Panc1 (cell line): ENCODE measurements around the gene ATXN7L1. TPM values are rescaled to one million over a fixed set of nuclear protein-coding genes. Genes with fewer than 3 reads are reported as not detected.

ENCODE experiments used
- ATAC-seq: fragments of 200-7000 bp; cut with Tn5 transposase; 2 replicates; pipeline ENCODE4 v1.9.1; 2020; ENCODE audit warnings: mild to moderate bottlenecking, moderate library complexity
- BruUV-seq: library from RNA; stranded (reverse); fragments of 400-500 nt; replicated peaks from 2 replicates; lab custom pipeline; 2021; lab: Mats Ljungman, UMichigan
- CTCF ChIA-PET: fragments of 300-600 bp; sonication (Branson Sonifier 250); formaldehyde crosslinking; loops from one replicate; lab custom pipeline; 2022; ENCODE audit warnings: antibody characterized with exemption; lab: Charles Lee
- POLR2A ChIA-PET: fragments of 300-600 bp; sonication (Branson Sonifier 250); formaldehyde crosslinking; loops from one replicate; lab custom pipeline; 2022; ENCODE audit warnings: antibody characterized with exemption; lab: Charles Lee
- DNase-seq: peaks from one replicate; pipeline ENCODE4 v3.0.0-alpha.2; 2010; ENCODE audit warnings: low read depth, low spot score
- H3K27ac ChIP-seq: 2 replicates; pipeline ENCODE4 v1.5.1; 2011; ENCODE audit warnings: mild to moderate bottlenecking, low read length, inconsistent platforms
- H3K27me3 ChIP-seq: fragments of 200-500 bp; sonication (Bioruptor generic); 2 replicates; pipeline ENCODE4 v1.6.0; 2014; ENCODE audit warnings: low read length, inconsistent platforms; ENCODE audit not compliant: control insufficient read depth, insufficient read depth
- H3K36me3 ChIP-seq: fragments of 200-500 bp; sonication (Bioruptor generic); 2 replicates; pipeline ENCODE4 v1.5.1; 2014; ENCODE audit warnings: inconsistent platforms, mild to moderate bottlenecking, low read length, moderate library complexity; ENCODE audit not compliant: control insufficient read depth, insufficient read depth
- H3K4me1 ChIP-seq: 2 replicates; pipeline ENCODE4 v1.5.1; 2011; ENCODE audit warnings: inconsistent platforms, mild to moderate bottlenecking, low read length, moderate library complexity; ENCODE audit not compliant: control insufficient read depth, insufficient read depth
- H3K4me3 ChIP-seq, 2 experiments: 2 replicates each; pipeline ENCODE4 v1.5.1; 2011 to 2012; ENCODE audit warnings: low read depth in 2 of 2, low read length in 2 of 2, mild to moderate bottlenecking in 2 of 2, inconsistent platforms in 1 of 2, moderate library complexity in 1 of 2
- H3K9me3 ChIP-seq: fragments of 200-500 bp; sonication (Bioruptor generic); 2 replicates; pipeline ENCODE4 v1.5.1; 2014; ENCODE audit warnings: low read depth, mild to moderate bottlenecking, inconsistent platforms, low read length, moderate library complexity; ENCODE audit not compliant: control insufficient read depth, insufficient read depth
- CTCF ChIP-seq: fragments of 450-650 bp; IDR thresholded peaks from 2 replicates; pipeline ENCODE4 v1.5.1; 2017; ENCODE audit warnings: mild to moderate bottlenecking
- POLR2AphosphoS5 ChIP-seq: IDR thresholded peaks from 2 replicates; pipeline ENCODE4 v1.6.1; 2012; ENCODE audit warnings: mild to moderate bottlenecking, low read depth, low read length, moderate library complexity
- REST ChIP-seq, 2 experiments: IDR thresholded peaks; 2 replicates each; pipeline ENCODE4 v1.6.1; 2011 to 2012; ENCODE audit warnings: low read depth in 2 of 2, control low read depth in 1 of 2, low read length in 1 of 2, mild to moderate bottlenecking in 1 of 2, moderate library complexity in 1 of 2; ENCODE audit not compliant: insufficient read depth in 1 of 2
- SIN3A ChIP-seq: IDR thresholded peaks from 2 replicates; pipeline ENCODE4 v1.6.1; 2012; ENCODE audit warnings: low read depth, mild to moderate bottlenecking, low read length, moderate library complexity, borderline replicate concordance; ENCODE audit not compliant: insufficient read depth
- TCF7L2 ChIP-seq: IDR thresholded peaks from 2 replicates; pipeline ENCODE4 v1.6.1; 2011; ENCODE audit warnings: mild to moderate bottlenecking, low read depth, low read length, inconsistent platforms
- in situ Hi-C: cut with HindIII; loops from 2 replicates; pipeline ENCODE4 v1.10.0; 2016; ENCODE audit warnings: low sequenced_read_pairs, low pct_unique_long_range_greater_than_20kb
- intact Hi-C: fragments of 100-400 bp; cut with micrococcal nuclease; formaldehyde crosslinking; loops from one replicate; pipeline ENCODE4 v1.10.0; 2022; ENCODE audit not compliant: unreplicated experiment
- total RNA-seq: library from RNA; stranded (reverse); gene quantifications from one replicate; pipeline ENCODE4 v1.2.1, GENCODE V29; 2021; ENCODE audit not compliant: unreplicated experiment

ATXN7L1 gene
- total RNA-seq, 1 experiment from 2014 or later = 10.8 TPM

- in situ Hi-C loops = no loop called here
- Histone ChIP-seq H3K27ac (no peak overlapping the region), H3K4me3 (no peak overlapping the region), H3K27me3 (no peaks in the 10 kb centered on the region), H3K9me3 (no peaks in the 10 kb centered on the region), H3K36me3 (no peaks in the 10 kb centered on the region), H3K4me1 (0 out of 2 replicates have a peak, but pooled peaks cover 7% of the 10 kb centered on the region)
- ChIA-PET POLR2A (no interaction called here), CTCF (no interaction called here)
- BruUV-seq = no TSS peak
- no peak for DNase-seq
- TF ChIP-seq REST (IDR thresholded peaks at IDR 0.05; ENCODE audit: insufficient read depth in 1 of 2, low read depth in 2 of 2, low read length in 1 of 2) (no peak), SIN3A (no peak), CTCF (no peak), TCF7L2 (no peak), POLR2AphosphoS5 (no peak)
- no peak for ATAC-seq
- intact Hi-C loops = no loop called here
Measured at GRCh38 chr7:105820363-105821066, 55.9 kb downstream of the ATXN7L1 start.

DNA sequence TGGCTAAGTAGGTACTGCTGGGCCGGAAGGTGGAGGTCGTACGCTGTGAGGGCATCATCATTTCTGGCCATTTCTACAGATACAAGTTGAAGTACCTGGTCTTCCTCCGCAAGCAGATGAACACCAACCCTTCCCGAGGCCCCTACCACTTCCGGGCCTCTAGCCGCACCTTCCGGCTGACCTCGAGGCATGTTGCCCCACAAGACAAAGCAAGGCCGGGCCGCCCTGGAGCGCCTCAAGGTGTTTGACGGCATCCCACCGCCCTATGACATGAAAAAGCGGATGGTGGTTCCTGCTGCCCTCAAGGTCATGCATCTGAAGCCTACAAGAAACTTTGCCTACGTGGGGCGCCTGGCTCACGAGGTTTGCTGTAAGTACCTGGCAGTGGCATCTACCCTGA lies 56.8 kb downstream of the ATXN7L1 start:
- ChIA-PET POLR2A (no interaction called here), CTCF (no interaction called here)
- TF ChIP-seq CTCF (no peak), SIN3A (no peak), POLR2AphosphoS5 (no peak), REST (IDR thresholded peaks at IDR 0.05; ENCODE audit: insufficient read depth in 1 of 2, low read depth in 2 of 2, low read length in 1 of 2) (no peak), TCF7L2 (no peak)
- in situ Hi-C loops (no loop called here), intact Hi-C loops (no loop called here)
- DNase-seq = no peak
- ATAC-seq = no peak
- Histone ChIP-seq H3K9me3 (no peaks in the 10 kb centered on the region), H3K36me3 (no peaks in the 10 kb centered on the region), H3K4me3 (no peak overlapping the region), H3K4me1 (0 out of 2 replicates have a peak, but pooled peaks cover 7% of the 10 kb centered on the region), H3K27ac (no peak overlapping the region), H3K27me3 (no peaks in the 10 kb centered on the region)
- no TSS peak for BruUV-seq
